ENCODE measurements around the gene SERPINA12.

Gene SERPINA12, protein sequence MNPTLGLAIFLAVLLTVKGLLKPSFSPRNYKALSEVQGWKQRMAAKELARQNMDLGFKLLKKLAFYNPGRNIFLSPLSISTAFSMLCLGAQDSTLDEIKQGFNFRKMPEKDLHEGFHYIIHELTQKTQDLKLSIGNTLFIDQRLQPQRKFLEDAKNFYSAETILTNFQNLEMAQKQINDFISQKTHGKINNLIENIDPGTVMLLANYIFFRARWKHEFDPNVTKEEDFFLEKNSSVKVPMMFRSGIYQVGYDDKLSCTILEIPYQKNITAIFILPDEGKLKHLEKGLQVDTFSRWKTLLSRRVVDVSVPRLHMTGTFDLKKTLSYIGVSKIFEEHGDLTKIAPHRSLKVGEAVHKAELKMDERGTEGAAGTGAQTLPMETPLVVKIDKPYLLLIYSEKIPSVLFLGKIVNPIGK

DNA sequence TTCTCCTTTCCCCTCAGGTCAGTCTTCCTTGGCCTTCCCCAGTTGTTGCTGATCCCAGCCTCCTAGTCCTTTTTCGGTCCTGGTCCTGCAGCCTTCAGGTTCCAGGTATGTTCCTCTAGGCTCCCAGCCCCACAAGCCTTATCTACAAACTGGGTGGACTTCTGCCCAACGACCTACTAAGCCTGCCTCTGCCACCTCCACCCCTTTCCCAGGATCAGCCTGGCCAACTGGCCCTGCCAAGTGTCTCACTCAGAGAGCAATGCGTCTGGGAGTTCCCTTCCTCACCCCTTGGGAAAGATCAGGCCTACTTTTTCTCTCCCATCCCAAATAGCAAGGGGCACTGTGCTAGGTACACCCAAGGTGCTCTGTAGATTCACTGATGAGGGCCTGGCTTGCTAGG, at the start of gene SERPINA12:
TSS of gene SERPINA12 (minus strand) at position 114 of the 400 bp plus-strand sequence. CDS start 11,072 bp downstream, outside the sequence.
- DNase-seq (ENCODE audit: low read depth), result no peak

DNA sequence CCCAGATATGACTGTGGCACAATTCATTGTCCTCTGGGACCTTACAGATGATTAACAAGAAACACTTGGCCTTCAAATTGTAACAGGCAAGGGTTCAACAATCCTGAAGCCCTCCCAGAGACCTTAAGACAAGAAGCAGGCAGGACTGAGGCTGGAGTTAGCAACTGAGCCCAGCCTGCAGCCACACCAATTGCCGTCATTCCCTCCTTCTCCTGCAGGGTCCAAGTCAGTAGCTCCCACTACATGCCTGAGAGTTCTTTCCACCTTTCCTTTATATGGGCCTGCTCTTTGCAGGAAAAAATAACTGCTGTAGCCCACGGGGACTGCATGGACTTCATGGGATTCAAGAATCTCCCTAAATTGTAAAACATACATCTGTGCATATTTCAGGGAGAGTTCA, 49.6 kb upstream of the SERPINA12 start:
- no peak for DNase-seq (ENCODE audit: low read depth)

DNA sequence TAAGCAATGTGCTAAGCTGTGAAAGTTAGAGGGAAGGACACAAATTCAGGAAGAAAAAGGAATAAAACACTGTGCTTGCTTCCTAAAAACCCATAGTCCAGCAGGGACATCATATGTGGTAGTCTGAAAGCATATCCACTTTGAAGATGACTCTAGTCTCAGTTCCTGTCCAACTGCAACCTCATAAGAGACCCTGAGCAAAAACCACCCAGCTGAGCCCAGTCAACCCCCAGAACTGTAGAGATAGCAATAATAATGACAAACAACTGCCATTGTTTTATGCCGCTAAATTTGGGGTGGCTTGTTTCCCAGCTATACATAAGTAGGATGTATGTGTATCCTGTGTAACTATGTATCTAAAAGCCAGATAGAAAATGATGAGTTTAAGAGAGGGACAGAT, 48.1 kb upstream of the SERPINA12 start:
- no peak for DNase-seq (ENCODE audit: low read depth)

DNA sequence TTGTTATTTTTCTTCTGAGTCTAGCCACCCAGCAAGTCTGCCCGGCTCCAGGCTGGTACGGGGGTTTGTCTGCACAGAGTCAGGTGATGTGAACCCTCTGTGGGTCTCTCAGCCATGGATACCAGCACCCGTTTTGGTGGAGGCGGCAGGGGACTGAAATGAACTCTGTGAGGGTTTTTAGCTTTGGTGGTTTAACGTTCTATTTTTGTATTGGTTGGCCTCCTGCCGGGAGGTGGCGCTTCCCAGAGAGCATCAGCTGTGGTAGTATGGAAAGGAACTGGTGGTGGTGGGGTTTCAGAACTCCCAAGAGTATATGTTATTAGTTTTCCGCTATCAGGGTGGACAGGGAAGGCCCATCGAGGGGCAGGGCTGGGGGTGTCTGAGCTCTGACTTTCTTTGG, 46.7 kb upstream of the SERPINA12 start:
- no peak for DNase-seq (ENCODE audit: low read depth)

DNA sequence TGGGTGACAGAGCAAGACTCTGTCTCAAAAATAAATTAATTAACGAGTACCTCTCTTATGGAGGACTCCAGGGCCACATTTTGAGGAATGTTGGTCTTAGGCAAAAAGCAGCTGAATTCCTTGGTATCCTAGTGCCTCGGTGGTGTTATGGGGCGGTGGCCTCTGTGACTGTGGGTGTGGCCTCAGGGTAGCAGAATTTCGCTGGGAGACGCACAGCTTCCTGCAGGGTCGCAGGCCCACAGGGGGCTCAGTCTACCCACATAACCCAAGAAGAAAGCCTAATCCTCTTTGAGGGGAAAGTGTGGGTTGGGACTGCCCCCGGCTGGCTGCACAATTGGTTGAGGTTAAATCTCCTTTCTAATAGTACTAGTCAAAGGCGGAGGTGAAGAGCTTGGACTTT, 40.8 kb upstream of the SERPINA12 start:
- DNase-seq (ENCODE audit: low read depth), result no peak

DNA sequence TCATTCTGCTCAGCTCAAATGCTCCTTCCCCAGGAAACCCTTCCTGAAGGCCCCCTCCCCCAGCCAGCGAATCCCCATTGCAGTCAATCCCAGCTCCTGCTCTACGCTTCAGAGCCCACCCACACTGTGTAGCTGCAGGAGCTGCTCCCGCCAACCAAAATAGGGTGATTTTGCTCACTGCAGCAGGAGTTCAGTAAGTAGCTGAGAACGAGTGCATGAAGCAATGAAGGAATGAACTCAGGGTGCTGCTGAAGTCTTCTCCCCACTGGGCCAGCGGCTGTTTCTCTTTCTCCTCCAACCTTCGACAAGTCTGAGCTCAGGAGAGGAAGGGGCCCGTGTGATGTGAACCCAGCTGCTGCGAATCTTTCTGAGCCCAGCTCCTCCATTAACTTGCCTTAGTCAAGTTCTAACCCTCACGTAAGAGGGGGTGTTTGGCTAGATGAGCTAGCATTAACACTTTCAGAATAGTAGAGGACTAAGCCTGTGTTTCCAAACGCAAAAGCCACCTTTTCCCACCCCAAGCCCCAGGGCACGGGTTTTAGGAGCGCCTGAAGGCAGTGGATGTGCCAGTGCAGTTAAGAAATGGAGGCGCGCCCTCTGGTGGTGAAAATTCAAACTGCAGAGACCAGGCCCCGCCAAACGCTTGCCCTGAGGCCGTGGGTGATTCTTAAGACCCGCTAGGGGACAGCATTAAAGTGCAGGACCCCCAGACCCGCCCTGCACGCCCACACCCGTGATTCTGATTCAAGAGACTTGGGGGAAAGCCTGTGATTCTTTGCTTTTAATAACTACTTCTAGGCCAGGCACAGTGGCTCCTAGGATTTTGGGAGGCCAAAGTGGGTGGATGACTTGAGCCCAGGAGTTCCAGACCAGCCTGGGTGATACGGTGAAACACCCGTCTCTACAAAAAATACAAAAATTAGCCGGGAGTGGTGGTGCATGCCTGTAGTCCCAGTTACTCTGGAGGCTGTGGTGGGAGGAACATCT, 40.0 kb upstream of the SERPINA12 start:
- DNase-seq (ENCODE audit: low read depth), result peak; percentile 7

DNA sequence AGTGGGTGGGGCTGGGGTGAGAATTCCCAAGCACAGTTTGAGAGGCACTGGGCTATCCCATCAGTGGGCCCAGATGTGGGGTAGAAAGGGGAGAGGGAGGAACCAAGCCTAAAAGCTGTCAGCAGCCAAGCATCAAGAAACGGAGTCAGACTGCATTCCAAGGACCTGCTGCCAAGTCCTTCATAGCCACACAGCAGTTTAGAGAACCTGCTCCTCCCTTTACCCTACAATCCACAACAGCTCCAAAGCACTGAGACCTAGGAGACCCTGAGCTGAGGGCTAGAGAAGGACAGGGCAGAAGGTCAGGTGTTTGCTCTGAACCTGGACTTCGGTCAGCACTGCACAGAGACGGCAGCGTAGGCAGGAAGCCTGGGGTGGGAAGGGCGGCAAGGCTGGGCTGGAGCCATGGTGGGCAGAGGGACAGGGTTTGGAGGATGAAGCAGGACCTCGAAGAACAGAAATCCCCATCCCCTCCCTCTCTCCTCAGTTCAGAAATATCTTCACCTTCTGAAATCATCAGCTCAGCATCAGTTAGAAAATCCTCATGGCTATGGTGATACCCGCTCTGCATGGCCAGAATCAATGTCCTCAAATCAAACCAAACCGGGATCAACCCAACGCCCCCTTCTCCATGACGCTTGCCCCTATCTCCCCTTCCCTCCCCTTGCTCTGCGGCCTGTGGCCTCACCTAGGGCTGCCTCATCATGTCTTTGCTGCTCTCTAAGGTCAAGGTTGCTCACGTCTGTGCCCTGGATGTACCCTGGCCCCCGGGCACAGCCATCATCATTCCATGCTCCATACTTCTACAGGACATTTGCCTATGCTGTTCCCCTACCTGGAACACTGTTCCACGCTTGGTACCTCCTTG, 39.1 kb upstream of the SERPINA12 start:
- DNase-seq (ENCODE audit: low read depth), result no peak

DNA sequence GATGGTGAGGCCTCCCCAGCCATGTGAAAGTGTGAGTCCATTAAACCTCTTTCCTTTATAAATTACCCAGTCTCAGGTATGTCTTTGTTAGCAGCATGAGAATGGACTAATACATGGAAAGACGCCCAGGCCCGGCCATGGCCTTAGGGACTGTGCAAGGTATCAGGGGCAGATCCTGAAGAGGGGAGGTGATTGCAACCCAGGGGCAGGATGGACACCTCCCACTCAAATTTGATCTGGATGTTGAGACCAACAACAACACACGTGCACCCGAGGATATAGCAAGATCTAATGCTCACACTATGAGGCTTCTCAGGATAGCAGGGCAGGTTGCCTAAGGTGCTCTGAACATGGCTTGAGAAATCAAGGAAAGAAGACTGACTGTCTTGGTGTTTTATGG, 38.5 kb upstream of the SERPINA12 start:
- no peak for DNase-seq (ENCODE audit: low read depth)

DNA sequence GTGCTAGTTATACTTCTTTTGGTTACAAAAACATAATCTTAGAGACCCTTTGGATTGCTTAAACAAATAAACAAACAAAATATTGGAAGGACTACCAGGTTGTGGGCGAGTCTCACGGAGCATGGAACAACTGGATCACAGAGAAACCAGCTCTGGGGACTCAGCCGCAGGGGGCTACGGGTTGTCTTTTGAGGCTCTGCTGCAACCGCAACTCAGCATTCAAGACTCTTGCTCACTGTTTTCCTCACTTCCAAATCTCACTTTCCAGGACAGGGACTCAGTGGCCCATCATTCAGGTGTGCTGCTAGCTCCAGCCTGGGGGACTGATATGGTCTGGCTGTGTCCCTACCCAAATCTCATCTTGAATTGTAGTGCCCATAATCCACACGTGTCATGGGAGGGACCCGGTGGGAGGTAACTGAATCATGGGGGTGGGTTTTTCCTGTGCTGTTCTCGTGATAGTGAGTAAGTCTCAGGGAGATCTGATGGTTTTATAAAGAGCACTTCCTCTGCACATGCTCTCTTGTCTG, 37.9 kb upstream of the SERPINA12 start:
- no peak for DNase-seq (ENCODE audit: low read depth)

DNA sequence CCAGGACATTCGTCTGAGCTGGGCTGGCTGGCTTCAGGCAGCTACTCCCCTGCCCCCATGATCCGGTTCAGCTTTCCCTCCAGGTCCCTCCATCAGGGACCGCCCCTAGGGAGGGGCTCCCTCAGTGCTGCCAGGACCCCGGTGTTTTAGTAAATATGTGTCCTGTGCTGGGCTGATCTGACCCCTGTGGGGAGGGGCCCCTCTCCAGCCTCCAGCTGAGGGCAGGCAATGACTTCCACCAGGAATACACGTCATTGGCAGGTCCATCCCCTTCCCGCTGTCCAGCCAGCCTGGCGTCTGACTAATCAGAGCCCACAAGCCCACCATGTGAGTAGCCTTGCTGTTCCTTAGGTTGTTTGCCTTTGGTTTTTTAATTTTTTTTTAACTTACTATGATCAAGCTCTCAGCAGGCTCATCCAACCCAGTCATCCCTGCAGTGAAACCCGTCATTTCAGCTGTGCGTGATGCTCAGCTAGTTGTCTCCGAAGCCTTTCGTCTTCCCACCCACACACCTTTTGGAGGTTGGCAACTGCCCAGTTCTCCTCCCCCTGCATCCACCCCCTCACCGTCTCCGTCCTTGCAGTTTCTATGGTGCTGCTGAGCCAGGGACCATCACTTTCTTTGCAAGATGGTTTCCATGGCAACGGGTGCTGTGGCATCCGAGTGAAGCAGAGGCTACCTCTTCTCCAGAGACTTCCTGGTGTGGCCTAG, 36.0 kb upstream of the SERPINA12 start:
- no peak for DNase-seq (ENCODE audit: low read depth)

DNA sequence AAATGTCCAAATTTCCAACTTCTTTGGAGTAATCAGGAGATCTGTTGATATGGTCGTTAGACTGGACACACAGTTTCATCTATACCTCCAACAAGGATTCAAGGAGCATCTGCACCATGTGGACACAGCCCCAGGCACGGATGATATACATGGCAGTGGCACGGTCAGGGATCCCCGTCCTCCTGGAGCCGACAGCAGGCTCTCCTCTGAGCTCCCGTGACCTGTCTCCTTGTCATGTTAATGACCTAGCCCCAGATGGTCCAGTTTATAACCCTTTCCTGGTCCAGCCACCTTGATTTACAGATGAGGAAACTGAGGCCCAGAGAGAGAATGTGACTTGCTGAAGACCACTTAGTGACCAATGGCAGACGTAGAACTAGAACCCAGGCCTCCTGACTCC, 35.5 kb upstream of the SERPINA12 start:
- no peak for DNase-seq (ENCODE audit: low read depth)

DNA sequence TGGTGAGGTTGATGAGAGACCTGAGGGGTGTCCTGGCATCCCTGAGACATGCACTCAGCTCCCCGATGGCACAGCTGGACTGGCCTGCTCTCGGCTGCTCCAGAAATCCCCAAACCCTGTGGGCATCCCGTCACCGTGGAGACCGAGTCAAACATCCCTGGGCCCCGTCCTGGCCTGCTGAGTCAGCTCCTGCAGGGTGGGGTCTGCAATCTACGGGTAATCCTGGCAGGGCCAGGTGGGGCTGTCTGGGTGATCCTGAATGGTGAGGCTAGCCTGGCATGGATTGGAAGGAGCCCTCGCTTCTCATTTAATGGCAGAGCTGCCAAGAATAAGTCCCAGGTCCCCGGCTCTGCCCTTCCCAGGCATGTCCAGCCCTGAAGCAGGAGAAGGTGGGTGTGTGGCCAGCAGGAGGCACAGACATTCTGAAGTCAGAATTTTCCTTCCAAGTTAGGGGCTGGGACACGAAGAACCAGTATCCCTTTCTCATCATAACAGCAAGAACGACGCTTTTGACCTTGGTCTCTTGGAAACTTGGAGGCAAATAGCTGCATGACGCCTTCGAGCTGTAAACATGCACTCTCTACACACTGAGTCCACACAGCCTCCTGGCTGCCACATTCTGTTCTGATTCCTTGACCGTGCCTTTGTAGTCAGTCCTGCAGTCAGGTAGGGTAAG, 34.3 kb upstream of the SERPINA12 start:
- DNase-seq (ENCODE audit: low read depth), result no peak

DNA sequence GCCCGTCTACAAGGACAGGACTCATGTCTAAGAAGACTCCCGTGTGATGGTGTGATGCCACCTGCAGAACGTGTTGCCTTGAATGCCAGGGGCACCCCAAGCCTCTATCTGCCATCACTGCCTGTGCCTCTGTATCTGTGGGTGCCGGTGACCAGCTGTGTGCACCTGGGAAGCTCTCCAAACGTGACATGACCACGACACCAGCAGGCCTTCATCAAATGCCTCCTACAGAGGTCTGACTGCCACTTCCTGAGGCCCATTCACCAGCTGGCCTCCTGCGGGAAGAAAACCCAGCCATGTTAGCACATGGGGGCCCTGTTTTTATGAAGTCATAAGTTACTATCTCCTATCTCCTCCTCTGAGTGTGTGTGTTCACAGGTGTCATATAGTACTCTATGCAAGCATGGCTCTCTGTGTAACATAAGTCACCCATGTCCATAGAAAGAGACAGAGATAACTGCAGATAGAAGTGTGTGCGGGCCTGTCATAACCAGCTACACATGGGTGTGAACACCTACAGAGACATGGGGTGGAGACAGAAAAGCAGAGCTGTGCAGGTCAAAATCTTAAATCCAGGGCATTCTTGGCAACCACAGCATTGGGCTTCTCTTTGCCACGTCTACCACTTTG, 33.7 kb upstream of the SERPINA12 start:
- DNase-seq (ENCODE audit: low read depth), result no peak

DNA sequence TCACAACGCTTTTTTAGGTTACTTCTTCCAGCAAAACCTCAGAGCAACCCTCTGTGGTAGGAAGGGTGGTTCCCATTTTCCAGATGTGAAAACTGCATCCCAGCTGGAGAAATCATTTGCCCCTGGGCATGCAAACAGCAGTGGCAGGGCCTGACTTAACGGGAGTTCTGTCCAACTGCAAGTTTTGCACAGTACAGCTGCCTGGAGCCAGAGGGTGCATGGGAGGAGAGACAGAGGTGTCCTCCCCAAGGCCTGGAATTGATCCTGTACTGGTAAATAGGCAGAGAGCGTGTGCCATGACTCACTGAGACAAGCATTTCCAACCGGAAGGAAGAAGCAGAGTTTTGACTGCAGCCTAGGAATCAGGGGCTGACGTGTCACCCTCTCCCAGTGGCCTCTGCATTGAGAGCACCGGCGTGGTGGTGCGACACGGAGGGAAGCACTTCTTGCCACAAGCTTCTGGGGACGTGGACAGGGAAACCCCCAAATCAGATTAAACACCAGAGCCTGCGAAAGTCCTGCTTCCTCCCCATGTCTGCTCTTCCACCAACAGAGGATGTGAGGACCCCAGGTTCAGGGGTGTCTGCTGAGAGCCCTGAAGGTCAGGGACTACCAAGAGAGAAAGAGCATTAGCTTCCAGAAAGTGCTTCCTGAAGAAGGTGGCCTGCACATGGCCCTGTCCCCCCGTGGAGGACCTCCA, 33.0 kb upstream of the SERPINA12 start:
- DNase-seq (ENCODE audit: low read depth), result no peak

DNA sequence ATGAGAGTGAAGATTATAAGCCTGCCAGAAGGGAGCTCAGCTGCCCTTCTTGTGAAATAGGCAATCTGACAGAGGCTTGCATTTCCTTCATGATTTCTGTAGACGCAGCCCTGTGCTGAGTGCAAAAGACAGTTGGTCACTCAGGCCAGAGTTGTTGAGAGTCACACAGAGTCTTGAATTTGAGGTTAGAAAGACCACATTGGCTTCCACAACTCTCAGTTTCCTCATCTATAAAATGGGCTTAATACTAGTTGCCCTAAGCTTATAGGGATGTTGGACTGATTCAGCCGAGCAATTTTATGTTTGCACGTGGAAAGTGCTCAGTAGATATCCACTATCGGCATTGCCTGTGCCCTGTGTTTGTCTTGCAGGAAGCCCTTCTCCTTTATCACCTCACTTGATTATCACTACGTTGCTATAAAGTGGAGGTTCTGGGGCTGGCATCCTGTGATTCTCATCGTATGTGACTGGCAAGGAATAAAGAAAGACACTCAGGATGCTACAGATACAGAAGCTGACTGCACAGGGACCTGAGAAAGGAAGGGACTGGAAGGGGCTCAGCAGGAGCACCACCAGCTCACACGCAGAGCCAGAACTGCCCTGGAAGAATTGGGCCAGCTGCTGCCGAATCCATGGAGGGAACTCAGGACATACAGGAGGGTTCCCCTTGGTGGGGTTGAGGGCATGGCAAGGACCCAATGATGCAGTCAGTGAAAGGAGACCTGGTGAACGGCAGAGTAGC, 32.1 kb upstream of the SERPINA12 start:
- no peak for DNase-seq (ENCODE audit: low read depth)

DNA sequence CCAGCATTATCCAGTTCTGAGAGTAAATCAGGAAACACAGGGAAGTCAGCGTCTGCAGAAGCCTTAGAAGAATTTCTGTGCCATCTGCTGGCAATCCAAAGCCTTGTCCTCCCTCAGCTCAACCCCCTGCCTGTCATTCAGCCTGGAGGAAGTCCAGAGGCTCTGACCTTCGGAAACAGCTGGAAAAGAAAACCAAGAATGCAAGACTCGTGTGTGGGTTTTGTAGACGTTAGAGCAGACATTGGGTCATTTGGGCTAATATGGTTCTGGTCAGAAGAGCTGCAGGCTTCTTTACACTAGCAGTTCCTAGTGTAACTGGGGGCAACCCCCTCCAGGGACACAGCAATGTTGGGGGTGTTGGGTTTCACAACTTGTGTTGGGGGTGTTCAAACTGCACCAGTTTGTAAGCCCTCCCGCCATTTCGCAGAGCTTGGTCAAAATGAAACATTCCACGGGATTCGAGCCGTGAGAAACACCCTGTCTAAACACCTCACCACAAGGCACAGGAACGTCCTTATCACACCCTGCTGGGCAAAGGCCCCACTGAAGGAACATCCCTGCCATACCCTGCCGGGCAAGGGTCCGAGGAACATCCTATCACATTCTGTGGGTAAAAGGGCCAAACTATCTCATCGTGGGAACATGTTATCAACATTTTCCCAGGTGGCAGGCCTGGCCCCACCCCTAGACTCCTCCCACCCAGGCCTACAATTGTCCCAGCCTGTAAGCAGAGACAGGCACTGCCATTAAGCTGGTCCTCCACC, 30.9 kb upstream of the SERPINA12 start:
- no peak for DNase-seq (ENCODE audit: low read depth)

DNA sequence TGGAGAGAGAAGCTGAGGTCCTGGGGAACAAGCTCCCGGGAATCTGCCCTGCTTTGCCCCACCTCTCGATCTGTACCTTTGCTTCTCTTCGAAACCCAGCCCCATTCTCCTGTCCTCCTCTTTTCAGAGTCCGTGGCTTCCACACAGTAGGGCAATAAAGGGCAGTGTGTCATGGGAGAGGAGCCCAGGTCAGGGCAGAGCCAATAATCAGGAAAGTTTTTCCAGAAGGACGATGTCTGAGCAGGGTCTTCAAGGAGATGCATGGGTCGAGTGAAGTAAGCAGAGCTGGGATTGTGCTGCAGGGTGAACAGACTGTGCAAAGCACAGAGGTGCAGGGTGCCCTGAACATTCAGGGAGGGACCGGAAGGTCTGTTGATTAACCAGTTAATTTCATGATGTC, 29.9 kb upstream of the SERPINA12 start:
- DNase-seq (ENCODE audit: low read depth), result no peak
